IMR-90 (cell line): ENCODE data around the gene CYTH1. TPM values are rescaled to one million over a fixed set of nuclear protein-coding genes. Genes with fewer than 3 reads are reported as not detected.

Source experiments
- ATAC-seq: fragments of 200-7000 bp; cut with Tn5 transposase; 2 replicates; pipeline ENCODE4 v1.9.1; 2020; ENCODE audit warnings: low read depth, mild to moderate bottlenecking, moderate library complexity
- BruUV-seq: library from RNA; stranded (reverse); fragments of 400-500 nt; replicated peaks from 2 replicates; lab custom pipeline; 2021; lab: Mats Ljungman, UMichigan
- CTCF ChIA-PET: fragments of 300-600 bp; formaldehyde crosslinking; extraction: SDS; loops from one replicate; lab custom pipeline; 2021; ENCODE audit warnings: antibody characterized with exemption; lab: Yijun Ruan, JAX
- POLR2A ChIA-PET: fragments of 300-600 bp; sonication (Branson Sonifier 250); formaldehyde crosslinking; loops from one replicate; lab custom pipeline; 2022; ENCODE audit warnings: antibody characterized with exemption; ENCODE audit not compliant: unreplicated experiment; lab: Charles Lee
- DNase-seq: peaks from one replicate; pipeline ENCODE4 v3.0.0; 2013
- H2AFZ ChIP-seq: replicated peaks from 2 replicates; pipeline ENCODE3; 2013; ENCODE audit warnings: low read length, mild to moderate bottlenecking; ENCODE audit not compliant: poor library complexity
- H2AK5ac ChIP-seq: 2 replicates; pipeline ENCODE4 v1.6.1; 2013; ENCODE audit warnings: low read depth, low read length, inconsistent platforms
- H2AK9ac ChIP-seq: replicated peaks from 2 replicates; pipeline ENCODE3; 2013; ENCODE audit warnings: mild to moderate bottlenecking, low read depth, low read length, moderate library complexity; ENCODE audit not compliant: poor library complexity
- H2BK120ac ChIP-seq: 2 replicates; pipeline ENCODE4 v1.6.1; 2013; ENCODE audit warnings: low read depth, low read length, inconsistent platforms
- H2BK15ac ChIP-seq: 3 replicates; pipeline ENCODE4 v1.6.1; 2013; ENCODE audit warnings: low read depth, low read length, inconsistent platforms
- H2BK20ac ChIP-seq: 2 replicates; pipeline ENCODE4 v1.6.1; 2013; ENCODE audit warnings: low read depth, mild to moderate bottlenecking, inconsistent platforms, low read length, moderate library complexity
- H2BK5ac ChIP-seq: 2 replicates; pipeline ENCODE4 v1.6.1; 2013; ENCODE audit warnings: mild to moderate bottlenecking, low read depth, low read length, inconsistent platforms; ENCODE audit not compliant: poor library complexity, severe bottlenecking
- H3K14ac ChIP-seq: replicated peaks from 2 replicates; pipeline ENCODE4 v1.6.1; 2013; ENCODE audit warnings: low read depth, low read length, inconsistent platforms
- H3K18ac ChIP-seq: 2 replicates; pipeline ENCODE4 v1.6.1; 2013; ENCODE audit warnings: low read depth, low read length, control low read depth
- H3K23ac ChIP-seq: 2 replicates; pipeline ENCODE4 v1.6.1; 2013; ENCODE audit warnings: low read depth, low read length, inconsistent platforms
- H3K27ac ChIP-seq: 2 replicates; pipeline ENCODE4 v1.5.1; 2013; ENCODE audit warnings: mild to moderate bottlenecking, control low read depth, low read length; ENCODE audit not compliant: insufficient read depth
- H3K27me3 ChIP-seq: 2 replicates; pipeline ENCODE4 v1.6.1; 2013; ENCODE audit warnings: low read length; ENCODE audit not compliant: control insufficient read depth, insufficient read depth
- H3K36me3 ChIP-seq: 2 replicates; pipeline ENCODE4 v1.6.1; 2013; ENCODE audit warnings: low read length, mixed read lengths; ENCODE audit not compliant: control insufficient read depth, insufficient read depth
- H3K4ac ChIP-seq: 2 replicates; pipeline ENCODE4 v1.6.1; 2013; ENCODE audit warnings: low read depth, low read length, inconsistent platforms
- H3K4me1 ChIP-seq: 2 replicates; pipeline ENCODE4 v1.6.1; 2013; ENCODE audit warnings: low read length, mixed read lengths; ENCODE audit not compliant: control insufficient read depth, insufficient read depth
- H3K4me2 ChIP-seq: 2 replicates; pipeline ENCODE4 v1.6.1; 2013; ENCODE audit warnings: low read depth, mild to moderate bottlenecking, control low read depth, low read length, moderate library complexity
- H3K4me3 ChIP-seq: 2 replicates; pipeline ENCODE4 v1.5.1; 2013; ENCODE audit warnings: low read depth, mild to moderate bottlenecking, control low read depth, low read length, moderate library complexity; ENCODE audit not compliant: insufficient read depth
- H3K56ac ChIP-seq: 2 replicates; pipeline ENCODE4 v1.6.1; 2013; ENCODE audit warnings: low read length, inconsistent platforms; ENCODE audit not compliant: insufficient read depth; ENCODE audit errors: extremely low read depth
- H3K79me1 ChIP-seq, 2 experiments: 2 replicates each; pipeline ENCODE4 v1.6.1; 2013; ENCODE audit warnings: low read length in 2 of 2, inconsistent platforms in 1 of 2, low read depth in 1 of 2
- H3K9ac ChIP-seq: 2 replicates; pipeline ENCODE4 v1.6.1; 2013; ENCODE audit warnings: low read depth, low read length, control low read depth
- H3K9me1 ChIP-seq: 2 replicates; pipeline ENCODE4 v1.6.1; 2013; ENCODE audit warnings: low read length, inconsistent platforms; ENCODE audit not compliant: insufficient read depth
- H3K9me3 ChIP-seq: 2 replicates; pipeline ENCODE4 v1.6.1; 2013; ENCODE audit warnings: low read length; ENCODE audit not compliant: control insufficient read depth, insufficient read depth
- H4K20me1 ChIP-seq: 2 replicates; pipeline ENCODE4 v1.6.1; 2013; ENCODE audit warnings: low read length, inconsistent platforms; ENCODE audit not compliant: insufficient read depth
- H4K5ac ChIP-seq: 2 replicates; pipeline ENCODE4 v1.6.1; 2013; ENCODE audit warnings: mild to moderate bottlenecking, low read depth, low read length, control low read depth
- H4K8ac ChIP-seq, 2 experiments: 2 replicates each; pipeline ENCODE4 v1.6.1; 2013; ENCODE audit warnings: low read depth in 2 of 2, low read length in 2 of 2, control low read depth in 1 of 2, inconsistent platforms in 1 of 2
- H4K91ac ChIP-seq: 2 replicates; pipeline ENCODE4 v1.6.1; 2013; ENCODE audit warnings: low read depth, low read length, inconsistent platforms; ENCODE audit not compliant: insufficient read depth
- BHLHE40 ChIP-seq: fragments of 150-350 bp; IDR thresholded peaks from 2 replicates; pipeline ENCODE4 v1.6.1; 2016; ENCODE audit warnings: mild to moderate bottlenecking, low read depth, low read length
- CEBPB ChIP-seq: IDR thresholded peaks from 2 replicates; pipeline ENCODE4 v1.6.1; 2012; ENCODE audit warnings: low read depth, low read length, improper control_type of control experiment
- CHD1 ChIP-seq: IDR thresholded peaks from 2 replicates; pipeline ENCODE4 v1.6.1; 2012; ENCODE audit warnings: low read depth, low read length, improper control_type of control experiment
- FOS ChIP-seq: fragments of 150-350 bp; IDR thresholded peaks from 2 replicates; pipeline ENCODE4 v1.6.1; 2016; ENCODE audit warnings: low read depth, low read length
- MAFK ChIP-seq: IDR thresholded peaks from 2 replicates; pipeline ENCODE4 v1.6.1; 2012; ENCODE audit warnings: low read depth, low read length, improper control_type of control experiment
- MAZ ChIP-seq: IDR thresholded peaks from 2 replicates; pipeline ENCODE4 v1.6.1; 2012; ENCODE audit warnings: low read depth, mild to moderate bottlenecking, low read length, improper control_type of control experiment, moderate library complexity, borderline replicate concordance
- MXI1 ChIP-seq: IDR thresholded peaks from 2 replicates; pipeline ENCODE4 v1.6.1; 2012; ENCODE audit warnings: low read depth, mild to moderate bottlenecking, low read length, moderate library complexity, borderline replicate concordance
- NFE2L2 ChIP-seq: fragments of 150-350 bp; IDR thresholded peaks from 2 replicates; pipeline ENCODE4 v1.6.1; 2016; ENCODE audit warnings: low read depth, mild to moderate bottlenecking, low read length
- POLR2A ChIP-seq: IDR thresholded peaks from 2 replicates; pipeline ENCODE4 v1.6.1; 2012; ENCODE audit warnings: mild to moderate bottlenecking, low read depth, low read length
- RAD21 ChIP-seq: IDR thresholded peaks from 2 replicates; pipeline ENCODE4 v1.6.1; 2012; ENCODE audit warnings: low read length, improper control_type of control experiment
- RCOR1 ChIP-seq: IDR thresholded peaks from 2 replicates; pipeline ENCODE4 v1.6.1; 2012; ENCODE audit warnings: mild to moderate bottlenecking, low read length, improper control_type of control experiment; ENCODE audit not compliant: insufficient replicate concordance
- RFX5 ChIP-seq: IDR thresholded peaks from 2 replicates; pipeline ENCODE4 v1.8.0; 2012; ENCODE audit warnings: low read depth, mild to moderate bottlenecking, low read length, moderate library complexity
- SMC3 ChIP-seq: fragments of 150-350 bp; IDR thresholded peaks from 2 replicates; pipeline ENCODE4 v1.6.1; 2016; ENCODE audit warnings: low read depth, mild to moderate bottlenecking, antibody characterized with exemption, low read length, moderate library complexity
- USF2 ChIP-seq: fragments of 150-350 bp; IDR thresholded peaks from 2 replicates; pipeline ENCODE4 v1.6.1; 2017; ENCODE audit warnings: mild to moderate bottlenecking, antibody characterized with exemption, low read length, low read depth
- WGBS, 2 experiments: methylation state at CpG; one replicate each; pipeline versions ENCODE4 v1.1.5 to v1.1.7; 2013; ENCODE audit warnings: missing lambda C conversion rate in 2 of 2; ENCODE audit not compliant: insufficient read length in 1 of 2; ENCODE audit errors: extremely low coverage in 2 of 2; 5-methylcytosine and 5-hydroxymethylcytosine counted together
- dilution Hi-C: fragments of 300-500 bp; cut with HindIII; formaldehyde crosslinking; loops from one replicate; pipeline ENCODE4 v1.14.3; 2018; ENCODE audit warnings: low sequenced_read_pairs; ENCODE audit not compliant: unreplicated experiment
- in situ Hi-C: fragments of 300-500 bp; cut with MboI; formaldehyde crosslinking; loops from 3 replicates; pipeline ENCODE4 v1.14.3; 2019; ENCODE audit warnings: low sequenced_read_pairs, inconsistent platforms, mixed read lengths
- intact Hi-C: fragments of 100-400 bp; cut with micrococcal nuclease; formaldehyde crosslinking; loops from 2 replicates; pipeline ENCODE4 v1.10.0; 2022
- polyA plus RNA-seq, 3 experiments: library from polyadenylated mRNA; depleted of rRNA; stranded (reverse); fragments of >200 nt; gene quantifications; 2 replicates each; pipeline ENCODE4 v1.2.3, GENCODE V29; 2012; ENCODE audit warnings: low replicate concordance in 1 of 3
- total RNA-seq: library from RNA; depleted of rRNA; stranded (reverse); fragments of >200 nt; gene quantifications from 2 replicates; pipeline ENCODE4 v1.2.3, GENCODE V29; 2012
- TF ChIP-seq, protein P1 (sequence below): conservative IDR thresholded peaks from 2 replicates; pipeline ENCODE4 v1.5.1; 2012; ENCODE audit warnings: mild to moderate bottlenecking, low read depth, low read length, improper control_type of control experiment
- TF ChIP-seq, protein P2 (sequence below): fragments of 150-350 bp; IDR thresholded peaks from 2 replicates; pipeline ENCODE4 v1.6.1; 2016; ENCODE audit warnings: low read depth, mild to moderate bottlenecking, low read length, moderate library complexity, borderline replicate concordance

The CYTH1 gene
- total and polyA plus RNA-seq, 2 of the 4 experiments (the other 2 are of a cell fraction) = 7.9 to 12.4 TPM

- no peak overlapping the region for H3K4me2 ChIP-seq
- WGBS, 2 experiments = 67% methylated on average over 6 of the region's 17 CpGs; no CpG with 5 or more reads in 1 of the 2 experiments
- in situ Hi-C loops = no loop called here
- no peak overlapping the region for H3K14ac ChIP-seq
- TF ChIP-seq, protein P1, sequence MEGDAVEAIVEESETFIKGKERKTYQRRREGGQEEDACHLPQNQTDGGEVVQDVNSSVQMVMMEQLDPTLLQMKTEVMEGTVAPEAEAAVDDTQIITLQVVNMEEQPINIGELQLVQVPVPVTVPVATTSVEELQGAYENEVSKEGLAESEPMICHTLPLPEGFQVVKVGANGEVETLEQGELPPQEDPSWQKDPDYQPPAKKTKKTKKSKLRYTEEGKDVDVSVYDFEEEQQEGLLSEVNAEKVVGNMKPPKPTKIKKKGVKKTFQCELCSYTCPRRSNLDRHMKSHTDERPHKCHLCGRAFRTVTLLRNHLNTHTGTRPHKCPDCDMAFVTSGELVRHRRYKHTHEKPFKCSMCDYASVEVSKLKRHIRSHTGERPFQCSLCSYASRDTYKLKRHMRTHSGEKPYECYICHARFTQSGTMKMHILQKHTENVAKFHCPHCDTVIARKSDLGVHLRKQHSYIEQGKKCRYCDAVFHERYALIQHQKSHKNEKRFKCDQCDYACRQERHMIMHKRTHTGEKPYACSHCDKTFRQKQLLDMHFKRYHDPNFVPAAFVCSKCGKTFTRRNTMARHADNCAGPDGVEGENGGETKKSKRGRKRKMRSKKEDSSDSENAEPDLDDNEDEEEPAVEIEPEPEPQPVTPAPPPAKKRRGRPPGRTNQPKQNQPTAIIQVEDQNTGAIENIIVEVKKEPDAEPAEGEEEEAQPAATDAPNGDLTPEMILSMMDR = no peak
- TF ChIP-seq BHLHE40 = no peak
- TF ChIP-seq FOS = no peak
- TF ChIP-seq, protein P2, sequence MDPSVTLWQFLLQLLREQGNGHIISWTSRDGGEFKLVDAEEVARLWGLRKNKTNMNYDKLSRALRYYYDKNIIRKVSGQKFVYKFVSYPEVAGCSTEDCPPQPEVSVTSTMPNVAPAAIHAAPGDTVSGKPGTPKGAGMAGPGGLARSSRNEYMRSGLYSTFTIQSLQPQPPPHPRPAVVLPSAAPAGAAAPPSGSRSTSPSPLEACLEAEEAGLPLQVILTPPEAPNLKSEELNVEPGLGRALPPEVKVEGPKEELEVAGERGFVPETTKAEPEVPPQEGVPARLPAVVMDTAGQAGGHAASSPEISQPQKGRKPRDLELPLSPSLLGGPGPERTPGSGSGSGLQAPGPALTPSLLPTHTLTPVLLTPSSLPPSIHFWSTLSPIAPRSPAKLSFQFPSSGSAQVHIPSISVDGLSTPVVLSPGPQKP = no peak
- no peak for TF ChIP-seq MXI1
- no peak for TF ChIP-seq RFX5
- no peak for TF ChIP-seq RCOR1
- TF ChIP-seq USF2 = no peak
- no peak for TF ChIP-seq POLR2A
- TF ChIP-seq MAZ = no peak
- no peak for TF ChIP-seq CEBPB
- no peak for TF ChIP-seq MAFK
- no peak for TF ChIP-seq CHD1
- TF ChIP-seq SMC3 = no peak
- TF ChIP-seq RAD21 = no peak
- no peak for TF ChIP-seq NFE2L2
- H3K79me1 ChIP-seq = no peaks in the 10 kb centered on the region
- DNase-seq (no peak), ATAC-seq (no peak)
- H2BK120ac ChIP-seq = no peak overlapping the region
- H3K36me3 ChIP-seq = no peaks in the 10 kb centered on the region
- no peak overlapping the region for H2AFZ ChIP-seq
- no peak overlapping the region for H3K9ac ChIP-seq
- H4K8ac ChIP-seq = no peak overlapping the region
- ChIA-PET CTCF (no interaction called here), POLR2A (no interaction called here)
- H3K18ac ChIP-seq = no peak overlapping the region
- H2AK9ac ChIP-seq = no peak overlapping the region
- no peak overlapping the region for H3K4ac ChIP-seq
- H3K27ac ChIP-seq = no peak overlapping the region
- no peak overlapping the region for H2BK15ac ChIP-seq
- peaks cover 4% of the 10 kb centered on the region; the same call in 1 of the 2 replicates for H3K9me1 ChIP-seq
- H2BK5ac ChIP-seq = no peak overlapping the region
- H2AK5ac ChIP-seq = no peak overlapping the region
- H3K4me3 ChIP-seq = no peak overlapping the region
- intact Hi-C loops = no loop called here
- H3K4me1 ChIP-seq = no peaks in the 10 kb centered on the region; the same call in 1 of the 2 replicates
- H4K20me1 ChIP-seq = no peaks in the 10 kb centered on the region
- peaks cover 8% of the 10 kb centered on the region for H3K27me3 ChIP-seq
- no peak overlapping the region for H4K91ac ChIP-seq
- no peak overlapping the region for H3K56ac ChIP-seq
- BruUV-seq = no TSS peak
- no peak overlapping the region for H3K23ac ChIP-seq
- H4K5ac ChIP-seq = no peak overlapping the region
- dilution Hi-C loops = no loop called here
- H3K9me3 ChIP-seq = no peaks in the 10 kb centered on the region
- H2BK20ac ChIP-seq = no peak overlapping the region
Observed at GRCh38 chr17:78661093-78661770, 120.8 kb downstream of the CYTH1 start.
